GM12878 (cell line): ENCODE data around the gene RAB10. TPM values are rescaled to one million over a fixed set of nuclear protein-coding genes. Genes with fewer than 3 reads are reported as not detected.

Experiments used
- CBX5 ChIP-seq: sonication (generic); IDR thresholded peaks from 2 replicates; pipeline ENCODE4 v1.6.1; 2016; ENCODE audit warnings: low read depth, moderate library complexity, mild to moderate bottlenecking, inconsistent platforms
- EGR1 ChIP-seq, 2 experiments: IDR thresholded peaks; 1 replicate in 1 of 2; 2 replicates in 1 of 2; pipeline ENCODE4 v1.6.1; 2011 to 2012; ENCODE audit warnings: low read depth in 2 of 2, low read length in 2 of 2, borderline replicate concordance in 1 of 2, mild to moderate bottlenecking in 1 of 2, moderate library complexity in 1 of 2
- GATAD2B ChIP-seq: fragments of 450-650 bp; conservative IDR thresholded peaks from 2 replicates; pipeline ENCODE4 v1.6.1; 2017; ENCODE audit warnings: low read depth, mild to moderate bottlenecking, moderate library complexity
- JUNB ChIP-seq: IDR thresholded peaks from 2 replicates; pipeline ENCODE4 v1.6.1; 2016; ENCODE audit warnings: antibody characterized with exemption, mild to moderate bottlenecking
- MYC ChIP-seq: IDR thresholded peaks from 2 replicates; pipeline ENCODE4 v1.6.1; 2011; ENCODE audit warnings: mild to moderate bottlenecking, low read length, moderate library complexity, inconsistent platforms; ENCODE audit not compliant: insufficient read depth, insufficient replicate concordance, insufficient read length, severe bottlenecking
- NFIC ChIP-seq: IDR thresholded peaks from 2 replicates; pipeline ENCODE4 v1.6.1; 2012; ENCODE audit warnings: low read depth, mild to moderate bottlenecking, inconsistent platforms, low read length, moderate library complexity
- NR2F1 ChIP-seq: fragments of 450-650 bp; conservative IDR thresholded peaks from 2 replicates; pipeline ENCODE4 v1.6.1; 2017; ENCODE audit warnings: mild to moderate bottlenecking
- PML ChIP-seq: IDR thresholded peaks from 2 replicates; pipeline ENCODE4 v1.6.1; 2012; ENCODE audit warnings: low read length, inconsistent platforms
- POLR2AphosphoS2 ChIP-seq: IDR thresholded peaks from 2 replicates; pipeline ENCODE4 v1.6.1; 2011; ENCODE audit warnings: low read depth, mild to moderate bottlenecking, low read length, improper control_type of control experiment, moderate library complexity
- RAD21 ChIP-seq: IDR thresholded peaks from 2 replicates; pipeline ENCODE4 v1.6.1; 2011; ENCODE audit warnings: mild to moderate bottlenecking, low read depth, low read length, moderate library complexity; ENCODE audit not compliant: insufficient read depth
- SIN3A ChIP-seq: IDR thresholded peaks from 2 replicates; pipeline ENCODE4 v1.6.1; 2012; ENCODE audit warnings: low read depth, low read length, improper control_type of control experiment
- SIX5 ChIP-seq: IDR thresholded peaks from 2 replicates; pipeline ENCODE4 v1.6.1; 2011; ENCODE audit warnings: mild to moderate bottlenecking, low read depth, low read length, moderate library complexity; ENCODE audit not compliant: severe bottlenecking
- SP1 ChIP-seq: IDR thresholded peaks from one replicate; pipeline ENCODE4 v1.6.1; 2011; ENCODE audit warnings: low read depth, low read length
- TAF1 ChIP-seq: IDR thresholded peaks from 2 replicates; pipeline ENCODE4 v1.6.1; 2011; ENCODE audit warnings: mild to moderate bottlenecking, low read depth, low read length, borderline replicate concordance
- TARDBP ChIP-seq: IDR thresholded peaks from 2 replicates; pipeline ENCODE4 v1.6.1; 2016; ENCODE audit warnings: borderline replicate concordance
- ZNF217 ChIP-seq: fragments of 450-650 bp; IDR thresholded peaks from 2 replicates; pipeline ENCODE4 v1.6.1; 2017; ENCODE audit warnings: antibody characterized with exemption, mild to moderate bottlenecking
- polyA plus RNA-seq, 11 experiments: library from polyadenylated mRNA; depleted of rRNA in 4 of 11; unstranded in 6 of 11; stranded (reverse) in 5 of 11; fragments of >200 nt; fragmentation: Nextera tagmentation in 4 of 11; fragmentation: Illumina TruSeq in 1 of 11; extraction: Ambion mirVana in 4 of 11; extraction: Trizol in 1 of 11; gene quantifications; 1 replicate in 1 of 11; 2 replicates in 10 of 11; pipeline versions ENCODE4 v1.2.1 to v1.2.3, GENCODE V29; 2011 to 2016; ENCODE audit warnings: inconsistent platforms in 2 of 11, missing spikeins in 2 of 11, low read depth in 1 of 11
- total RNA-seq, 4 experiments: library from RNA; depleted of rRNA in 3 of 4; stranded (reverse); fragments of >200 nt in 3 of 4; fragmentation: Illumina TruSeq in 1 of 4; extraction: Trizol in 1 of 4; gene quantifications; 2 replicates each; pipeline versions ENCODE4 v1.2.1 to v1.2.3, GENCODE V29; 2013 to 2021
- TF ChIP-seq, protein P1 (sequence below): IDR thresholded peaks from 2 replicates; pipeline ENCODE4 v1.6.1; 2011; ENCODE audit warnings: mild to moderate bottlenecking, low read depth, low read length, moderate library complexity; ENCODE audit not compliant: insufficient replicate concordance
- TF ChIP-seq, protein P2 (sequence below): IDR thresholded peaks from 2 replicates; pipeline ENCODE4 v1.6.1; 2011; ENCODE audit warnings: borderline replicate concordance, low read depth, mild to moderate bottlenecking, moderate library complexity, mixed read lengths, low read length; ENCODE audit not compliant: insufficient read depth; ENCODE audit errors: extremely low read length
- TF ChIP-seq, protein P3 (sequence below): fragments of 450-650 bp; IDR thresholded peaks from 2 replicates; pipeline ENCODE4 v1.6.1; 2017; ENCODE audit warnings: mild to moderate bottlenecking
- TF ChIP-seq, protein P4 (sequence below): IDR thresholded peaks from 2 replicates; pipeline ENCODE4 v1.6.1; 2012; ENCODE audit warnings: low read depth, low read length, improper control_type of control experiment
- TF ChIP-seq, protein P5 (sequence below): fragments of 450-650 bp; IDR thresholded peaks from 2 replicates; pipeline ENCODE4 v1.6.1; 2016; ENCODE audit warnings: mild to moderate bottlenecking
- TF ChIP-seq, protein P6 (sequence below): IDR thresholded peaks from 2 replicates; pipeline ENCODE4 v1.6.1; 2012; ENCODE audit warnings: low read depth, low read length, improper control_type of control experiment

RAB10 gene
- total and polyA plus RNA-seq, 10 of the 15 experiments (the other 5 are each of a cell fraction or from before 2014, with no cell fraction given), result 13.3 to 109 (median 82.0) TPM

DNA sequence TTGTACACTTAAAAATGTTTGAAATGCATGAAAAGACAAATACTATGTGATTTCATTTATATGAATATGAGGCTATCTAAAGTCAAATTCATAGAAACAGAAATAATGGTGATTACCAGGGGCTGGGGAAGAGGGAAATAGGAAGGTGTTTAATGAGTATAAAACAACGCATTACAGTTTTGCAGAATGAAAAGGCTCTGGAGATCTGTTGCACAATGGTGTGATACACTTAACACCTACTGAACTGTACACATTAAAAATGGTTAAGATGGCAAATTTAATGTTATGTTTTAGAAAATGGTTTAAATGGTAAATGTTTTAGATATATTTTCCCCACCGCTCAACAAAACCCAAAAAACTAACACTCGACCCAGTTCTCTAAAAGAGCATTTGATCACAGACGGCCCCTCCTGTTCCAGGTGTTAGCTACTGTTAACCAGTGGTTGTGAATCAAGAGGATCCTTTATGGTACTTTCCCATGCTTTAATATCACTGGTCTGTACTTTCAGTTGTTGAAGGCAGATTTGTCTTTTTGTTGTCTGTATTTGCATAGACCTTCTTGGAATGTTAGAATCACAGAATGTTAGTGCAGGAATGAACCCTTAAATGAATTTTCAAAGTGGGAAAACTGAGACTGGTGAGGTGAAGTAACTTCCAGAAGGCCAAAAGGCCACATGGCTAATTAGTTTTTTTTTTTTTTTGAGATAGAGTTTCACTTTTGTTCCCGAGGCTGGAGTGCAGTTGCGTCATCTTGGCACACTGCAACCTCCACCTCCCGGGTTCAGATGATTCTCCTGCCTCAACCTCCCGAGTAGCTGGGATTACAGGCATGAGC lies 10.2 kb downstream of the RAB10 start (continued):
- TF ChIP-seq, protein P1, sequence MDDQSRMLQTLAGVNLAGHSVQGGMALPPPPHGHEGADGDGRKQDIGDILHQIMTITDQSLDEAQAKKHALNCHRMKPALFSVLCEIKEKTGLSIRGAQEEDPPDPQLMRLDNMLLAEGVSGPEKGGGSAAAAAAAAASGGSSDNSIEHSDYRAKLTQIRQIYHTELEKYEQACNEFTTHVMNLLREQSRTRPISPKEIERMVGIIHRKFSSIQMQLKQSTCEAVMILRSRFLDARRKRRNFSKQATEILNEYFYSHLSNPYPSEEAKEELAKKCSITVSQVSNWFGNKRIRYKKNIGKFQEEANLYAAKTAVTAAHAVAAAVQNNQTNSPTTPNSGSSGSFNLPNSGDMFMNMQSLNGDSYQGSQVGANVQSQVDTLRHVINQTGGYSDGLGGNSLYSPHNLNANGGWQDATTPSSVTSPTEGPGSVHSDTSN, result no peak
- TF ChIP-seq EGR1 (IDR thresholded peaks at IDR 0.05; ENCODE audit: borderline replicate concordance in 1 of 2, low read depth in 2 of 2, low read length in 2 of 2) (no peak), TARDBP (no peak), TAF1 (no peak), SIX5 (no peak), JUNB (no peak), SP1 (no peak), CBX5 (0 out of 2 replicates have a peak, but pooled peaks have one; percentile 13), RAD21 (no peak), POLR2AphosphoS2 (no peak), MYC (no peak), NFIC (no peak), PML (no peak), GATAD2B (no peak), SIN3A (no peak), NR2F1 (peak; percentile 85), ZNF217 (no peak)
- TF ChIP-seq, protein P2, sequence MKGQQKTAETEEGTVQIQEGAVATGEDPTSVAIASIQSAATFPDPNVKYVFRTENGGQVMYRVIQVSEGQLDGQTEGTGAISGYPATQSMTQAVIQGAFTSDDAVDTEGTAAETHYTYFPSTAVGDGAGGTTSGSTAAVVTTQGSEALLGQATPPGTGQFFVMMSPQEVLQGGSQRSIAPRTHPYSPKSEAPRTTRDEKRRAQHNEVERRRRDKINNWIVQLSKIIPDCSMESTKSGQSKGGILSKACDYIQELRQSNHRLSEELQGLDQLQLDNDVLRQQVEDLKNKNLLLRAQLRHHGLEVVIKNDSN, result no peak
- TF ChIP-seq, protein P3, sequence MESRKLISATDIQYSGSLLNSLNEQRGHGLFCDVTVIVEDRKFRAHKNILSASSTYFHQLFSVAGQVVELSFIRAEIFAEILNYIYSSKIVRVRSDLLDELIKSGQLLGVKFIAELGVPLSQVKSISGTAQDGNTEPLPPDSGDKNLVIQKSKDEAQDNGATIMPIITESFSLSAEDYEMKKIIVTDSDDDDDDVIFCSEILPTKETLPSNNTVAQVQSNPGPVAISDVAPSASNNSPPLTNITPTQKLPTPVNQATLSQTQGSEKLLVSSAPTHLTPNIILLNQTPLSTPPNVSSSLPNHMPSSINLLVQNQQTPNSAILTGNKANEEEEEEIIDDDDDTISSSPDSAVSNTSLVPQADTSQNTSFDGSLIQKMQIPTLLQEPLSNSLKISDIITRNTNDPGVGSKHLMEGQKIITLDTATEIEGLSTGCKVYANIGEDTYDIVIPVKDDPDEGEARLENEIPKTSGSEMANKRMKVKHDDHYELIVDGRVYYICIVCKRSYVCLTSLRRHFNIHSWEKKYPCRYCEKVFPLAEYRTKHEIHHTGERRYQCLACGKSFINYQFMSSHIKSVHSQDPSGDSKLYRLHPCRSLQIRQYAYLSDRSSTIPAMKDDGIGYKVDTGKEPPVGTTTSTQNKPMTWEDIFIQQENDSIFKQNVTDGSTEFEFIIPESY, result no peak
- TF ChIP-seq, protein P4, sequence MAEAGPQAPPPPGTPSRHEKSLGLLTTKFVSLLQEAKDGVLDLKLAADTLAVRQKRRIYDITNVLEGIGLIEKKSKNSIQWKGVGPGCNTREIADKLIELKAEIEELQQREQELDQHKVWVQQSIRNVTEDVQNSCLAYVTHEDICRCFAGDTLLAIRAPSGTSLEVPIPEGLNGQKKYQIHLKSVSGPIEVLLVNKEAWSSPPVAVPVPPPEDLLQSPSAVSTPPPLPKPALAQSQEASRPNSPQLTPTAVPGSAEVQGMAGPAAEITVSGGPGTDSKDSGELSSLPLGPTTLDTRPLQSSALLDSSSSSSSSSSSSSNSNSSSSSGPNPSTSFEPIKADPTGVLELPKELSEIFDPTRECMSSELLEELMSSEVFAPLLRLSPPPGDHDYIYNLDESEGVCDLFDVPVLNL, result no peak
- TF ChIP-seq, protein P5, sequence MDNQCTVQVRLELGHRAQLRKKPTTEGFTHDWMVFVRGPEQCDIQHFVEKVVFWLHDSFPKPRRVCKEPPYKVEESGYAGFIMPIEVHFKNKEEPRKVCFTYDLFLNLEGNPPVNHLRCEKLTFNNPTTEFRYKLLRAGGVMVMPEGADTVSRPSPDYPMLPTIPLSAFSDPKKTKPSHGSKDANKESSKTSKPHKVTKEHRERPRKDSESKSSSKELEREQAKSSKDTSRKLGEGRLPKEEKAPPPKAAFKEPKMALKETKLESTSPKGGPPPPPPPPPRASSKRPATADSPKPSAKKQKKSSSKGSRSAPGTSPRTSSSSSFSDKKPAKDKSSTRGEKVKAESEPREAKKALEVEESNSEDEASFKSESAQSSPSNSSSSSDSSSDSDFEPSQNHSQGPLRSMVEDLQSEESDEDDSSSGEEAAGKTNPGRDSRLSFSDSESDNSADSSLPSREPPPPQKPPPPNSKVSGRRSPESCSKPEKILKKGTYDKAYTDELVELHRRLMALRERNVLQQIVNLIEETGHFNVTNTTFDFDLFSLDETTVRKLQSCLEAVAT, result no peak
- TF ChIP-seq, protein P6, sequence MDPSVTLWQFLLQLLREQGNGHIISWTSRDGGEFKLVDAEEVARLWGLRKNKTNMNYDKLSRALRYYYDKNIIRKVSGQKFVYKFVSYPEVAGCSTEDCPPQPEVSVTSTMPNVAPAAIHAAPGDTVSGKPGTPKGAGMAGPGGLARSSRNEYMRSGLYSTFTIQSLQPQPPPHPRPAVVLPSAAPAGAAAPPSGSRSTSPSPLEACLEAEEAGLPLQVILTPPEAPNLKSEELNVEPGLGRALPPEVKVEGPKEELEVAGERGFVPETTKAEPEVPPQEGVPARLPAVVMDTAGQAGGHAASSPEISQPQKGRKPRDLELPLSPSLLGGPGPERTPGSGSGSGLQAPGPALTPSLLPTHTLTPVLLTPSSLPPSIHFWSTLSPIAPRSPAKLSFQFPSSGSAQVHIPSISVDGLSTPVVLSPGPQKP, result no peak
